NCI-H446 (cell line): ENCODE data around the gene GJA10.

ENCODE experiments used
- DNase-seq, 2 experiments: peaks; one replicate each; lab custom pipeline; 2025; lab: John Stamatoyannopoulos, UW

GJA10 gene

DNA sequence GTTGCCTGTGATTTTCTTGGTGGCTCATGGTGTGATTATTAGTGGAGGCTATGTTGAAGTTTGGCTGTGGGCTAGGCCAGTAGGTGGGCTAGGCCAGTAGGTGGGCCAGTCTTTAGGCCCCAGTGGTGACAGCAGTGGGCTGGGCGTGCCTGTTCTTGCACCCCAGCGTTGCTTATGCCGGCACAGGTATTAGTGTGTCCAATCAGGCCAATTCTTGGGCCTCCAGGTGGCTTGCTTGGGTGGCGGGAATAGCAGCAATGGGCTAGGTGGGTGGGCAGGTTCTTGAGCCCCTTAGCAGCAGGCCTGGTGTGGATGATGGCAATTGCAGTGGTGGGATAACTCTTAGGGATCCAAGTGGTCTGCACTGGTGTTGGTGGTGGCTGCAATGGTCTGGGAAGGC, 22.9 kb downstream of the GJA10 start:
- DNase-seq = no peak

DNA sequence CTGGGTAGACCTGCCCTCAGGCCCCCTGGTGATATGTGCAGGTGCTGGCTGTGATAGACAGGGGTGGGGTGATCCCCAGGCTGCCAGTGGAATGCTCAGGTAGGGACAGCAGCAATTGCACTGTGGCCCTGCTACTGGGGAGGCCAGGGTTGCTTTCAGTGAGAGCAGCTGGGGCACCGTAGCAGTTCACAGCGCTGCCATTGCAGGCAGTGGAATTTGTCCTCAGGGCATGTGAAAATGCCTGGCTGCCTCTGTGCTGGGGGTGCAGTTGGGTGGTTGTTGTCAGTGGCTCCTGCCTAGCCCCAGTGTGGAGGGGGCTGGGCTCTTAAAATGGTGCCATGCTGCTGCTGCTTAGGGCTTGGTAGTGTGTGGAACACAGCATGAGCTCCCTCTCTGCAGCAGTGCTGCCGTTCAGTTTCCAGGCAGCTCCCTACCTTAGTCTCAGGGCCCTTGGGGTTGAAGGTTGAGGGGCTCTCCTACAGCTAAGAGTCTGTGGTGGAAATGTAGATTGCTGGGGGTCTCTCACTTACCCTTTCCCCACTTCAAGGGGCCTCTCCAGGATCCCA, 23.6 kb downstream of the GJA10 start:
- DNase-seq = no peak

DNA sequence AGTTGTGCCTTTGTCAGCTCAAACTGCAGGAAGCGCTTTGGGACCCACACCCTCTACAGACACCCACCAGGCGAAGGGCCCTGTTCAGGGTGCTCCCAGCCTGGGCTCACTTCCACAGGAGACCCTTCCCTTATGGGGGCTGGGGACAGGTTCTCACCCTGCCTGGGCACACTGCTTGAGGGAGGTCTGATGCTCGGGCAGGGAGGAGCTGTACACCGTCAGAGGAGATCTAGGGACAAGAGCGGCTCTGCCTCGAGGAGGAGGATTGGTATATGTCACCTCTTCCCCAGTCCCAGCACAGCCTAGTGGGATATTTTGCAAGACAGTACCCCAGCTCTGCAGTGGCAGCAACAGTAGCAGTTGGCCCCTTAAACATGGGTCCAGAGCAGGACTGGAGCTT, 26.9 kb downstream of the GJA10 start:
- DNase-seq = no peak

DNA sequence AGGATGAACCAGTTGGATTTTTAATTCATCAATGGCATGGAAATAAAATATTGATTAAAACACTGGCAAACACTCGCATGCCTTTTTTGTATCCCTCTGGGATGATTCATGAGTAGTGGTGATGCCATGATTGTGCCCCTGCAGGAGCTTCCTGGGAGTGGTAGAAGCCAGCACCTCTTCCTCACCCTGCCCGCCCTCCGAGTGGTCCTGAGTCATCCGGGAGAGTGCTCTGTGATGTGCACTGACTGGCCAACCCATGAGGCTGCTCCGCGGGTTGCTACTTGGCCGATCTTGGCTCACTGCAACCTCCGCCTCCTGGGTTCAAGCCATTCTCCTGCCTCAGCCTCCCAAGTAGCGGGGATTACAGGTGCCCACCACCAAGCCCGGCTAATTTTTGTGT, 27.4 kb downstream of the GJA10 start:
- DNase-seq = no peak

DNA sequence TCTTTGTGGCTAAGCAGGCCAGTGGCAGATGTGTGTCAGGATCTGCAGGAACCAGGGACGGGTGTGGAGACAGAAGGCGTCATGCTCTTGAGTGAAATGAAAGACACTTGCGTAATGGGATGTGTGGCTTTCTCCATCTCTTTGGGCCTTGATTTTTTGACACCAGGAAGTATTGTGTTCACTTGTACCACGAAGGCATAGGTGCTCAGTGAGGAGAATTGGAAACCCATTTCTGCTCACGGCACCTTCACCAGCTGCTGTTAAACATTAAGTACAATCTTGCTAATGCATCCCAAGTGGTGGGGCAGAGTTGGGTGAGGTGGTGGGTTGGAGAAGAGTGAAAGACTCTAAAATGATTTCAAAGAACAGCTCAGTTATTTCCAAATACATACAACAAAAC, 30.0 kb downstream of the GJA10 start:
- no peak for DNase-seq

DNA sequence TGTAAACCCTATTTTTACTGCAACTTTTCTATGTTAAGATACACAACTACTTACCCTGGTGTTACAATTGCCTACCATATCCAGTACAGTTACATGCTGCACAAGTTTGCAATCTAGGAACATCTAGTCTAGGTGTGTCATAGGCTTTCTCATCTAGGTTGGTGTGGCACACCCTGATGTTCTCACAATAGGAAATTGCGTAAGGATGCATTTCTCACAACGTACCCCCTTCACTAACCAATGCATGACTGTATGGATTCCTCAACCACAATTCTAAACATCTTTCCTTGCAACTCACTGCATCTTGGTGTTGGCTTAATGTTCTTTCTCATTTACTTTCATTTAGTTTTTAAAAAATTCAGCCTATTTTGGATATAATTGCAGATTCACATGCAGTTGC, 31.6 kb downstream of the GJA10 start:
- no peak for DNase-seq

DNA sequence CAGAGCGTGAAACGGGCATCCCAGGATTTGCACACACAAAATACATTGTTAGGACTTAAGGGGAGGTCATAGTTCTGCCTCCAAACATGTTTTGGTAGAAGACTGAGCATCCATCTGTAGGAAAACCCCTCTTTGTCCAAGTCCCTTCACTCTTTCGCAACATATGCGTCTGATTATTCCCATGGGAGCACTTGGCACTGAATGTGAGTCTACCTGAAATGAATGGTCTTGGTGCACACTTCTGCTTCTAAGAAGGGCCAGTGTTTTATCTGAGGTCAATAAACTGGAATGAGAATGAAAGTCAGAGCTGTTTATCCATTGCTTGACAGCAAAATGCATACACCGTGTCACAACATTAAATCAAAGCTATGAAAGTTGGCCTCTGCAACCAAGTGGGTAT, 33.0 kb downstream of the GJA10 start:
- DNase-seq = no peak

DNA sequence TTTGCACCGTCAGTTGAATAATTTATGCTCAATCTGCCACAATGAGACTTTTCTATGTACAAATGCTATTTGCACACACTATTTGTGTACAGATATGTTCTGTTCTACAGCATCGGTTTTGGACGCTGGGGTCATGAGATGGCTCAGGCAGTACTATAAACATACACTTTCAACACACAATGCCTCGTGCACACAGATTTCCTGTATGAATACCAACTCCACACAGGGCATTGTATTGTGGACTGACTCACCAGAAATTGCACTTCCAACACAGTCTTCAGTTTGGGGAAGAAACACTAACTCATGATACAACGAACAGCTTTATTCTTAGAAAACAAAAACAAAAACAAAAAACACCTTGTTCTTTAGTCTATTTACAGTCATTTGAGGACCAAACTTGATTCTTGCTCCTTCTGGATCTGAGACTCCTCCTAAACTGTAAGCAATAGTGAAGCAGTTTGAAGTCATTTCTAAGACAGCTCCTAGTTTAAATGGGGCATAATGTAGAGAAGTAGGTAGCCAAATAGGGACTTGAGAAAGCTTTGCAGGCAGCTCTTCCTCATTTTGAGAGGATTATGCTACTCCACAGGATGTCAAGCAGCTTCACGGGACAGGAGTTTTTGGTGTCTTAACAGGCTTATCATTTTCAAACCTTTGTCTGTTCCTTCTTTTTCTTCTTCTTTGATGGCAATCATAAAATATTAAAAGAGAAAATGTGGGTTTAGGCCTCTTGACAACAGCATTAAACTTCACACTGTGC, 33.7 kb downstream of the GJA10 start:
- no peak for DNase-seq

DNA sequence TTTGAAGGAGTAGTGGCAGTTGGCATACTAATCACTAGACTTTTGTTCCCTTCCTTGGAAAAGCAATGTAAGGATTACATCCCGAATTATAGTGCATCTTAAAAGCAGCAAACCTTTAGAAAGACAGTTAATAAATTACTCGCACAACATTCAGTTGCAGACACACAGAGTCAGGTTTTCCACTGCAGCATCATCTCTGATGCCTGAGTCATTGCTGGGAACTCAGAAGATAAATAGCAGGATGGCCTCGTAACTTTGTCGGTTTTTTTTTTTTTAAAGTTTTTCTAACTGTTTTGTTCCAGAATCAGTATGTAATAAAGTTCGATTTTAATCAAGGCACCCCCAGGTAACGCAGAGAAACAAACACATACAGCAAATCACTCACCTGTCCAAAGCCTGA, 34.3 kb downstream of the GJA10 start:
- no peak for DNase-seq

DNA sequence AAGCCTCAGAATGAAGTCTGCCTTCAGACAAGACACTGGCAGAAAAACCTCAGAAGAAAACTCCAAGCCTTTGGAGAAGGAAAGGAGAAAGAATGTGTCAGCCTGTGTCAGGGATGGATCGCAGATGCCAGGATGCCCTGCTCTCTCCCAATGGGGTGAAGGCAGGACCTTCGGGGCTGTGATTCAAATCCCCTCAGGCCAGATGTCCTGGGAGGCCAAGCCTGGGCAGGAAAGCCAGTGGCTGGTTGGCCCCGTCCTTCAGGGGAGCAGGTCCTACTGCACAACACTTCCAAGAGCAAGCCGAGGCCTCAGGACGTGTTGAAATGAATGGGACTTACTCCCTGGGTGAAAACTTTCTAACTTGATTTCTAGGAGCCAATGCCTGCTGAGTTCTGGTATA, 36.5 kb downstream of the GJA10 start:
- no peak for DNase-seq

DNA sequence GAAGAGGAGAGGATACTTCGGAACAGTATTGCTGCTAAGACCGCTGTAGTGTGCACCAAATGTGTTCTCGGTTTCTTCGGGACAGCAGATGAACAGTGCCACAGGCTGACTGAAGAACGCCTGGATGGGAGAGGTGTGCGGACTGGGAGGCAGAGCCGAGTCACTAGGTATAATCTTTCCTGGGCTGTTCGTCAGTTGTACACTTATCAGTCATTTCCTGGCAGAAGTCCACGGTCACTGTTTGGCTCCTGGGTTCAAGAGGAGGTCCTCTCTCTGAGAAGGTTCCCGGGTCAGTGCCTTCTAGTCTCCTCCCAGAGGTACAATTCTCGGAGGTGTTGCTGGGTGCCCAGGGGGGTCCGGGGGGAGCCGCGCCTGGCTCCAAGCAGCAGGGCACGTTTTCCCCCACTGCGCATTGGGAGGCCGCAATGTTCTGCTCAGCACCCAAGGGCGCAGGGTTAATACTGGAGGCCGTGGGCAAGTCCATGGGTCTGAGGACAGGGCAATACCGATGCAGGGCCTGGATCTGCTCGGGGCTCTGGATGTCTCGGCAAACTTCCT, 38.1 kb downstream of the GJA10 start:
- DNase-seq = no peak

DNA sequence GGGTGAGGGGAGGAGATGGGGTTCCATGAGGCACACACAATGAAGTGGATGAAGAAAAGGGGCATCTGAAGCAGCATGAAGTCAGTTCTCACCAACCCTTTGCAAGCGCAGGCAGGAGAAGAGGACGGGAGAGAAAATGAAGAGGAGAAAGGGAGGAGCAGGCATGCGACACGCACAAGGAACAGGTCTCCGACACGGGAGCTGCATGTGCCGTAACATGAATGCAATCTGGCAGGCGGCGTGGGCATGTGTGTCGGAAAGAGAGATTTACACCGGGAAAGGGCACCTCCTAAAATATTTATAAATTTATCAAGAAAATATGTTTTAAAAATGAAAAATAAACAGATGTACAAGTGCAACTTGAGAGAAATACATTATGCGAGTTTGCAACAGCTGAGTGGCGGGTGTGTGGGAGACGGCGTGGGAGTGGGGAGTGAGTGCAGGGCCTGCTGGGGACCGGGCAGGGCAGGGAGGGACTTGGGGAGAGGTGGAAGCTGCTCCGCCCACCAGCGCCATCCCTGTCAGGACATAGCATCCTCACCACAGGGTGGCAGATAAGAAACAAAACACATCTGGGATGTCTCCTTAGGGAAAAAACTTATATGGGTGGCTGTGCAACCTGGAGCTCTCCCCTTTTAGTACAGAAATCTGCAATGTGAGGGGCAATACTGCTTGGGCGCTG, 40.6 kb downstream of the GJA10 start:
- DNase-seq = no peak

DNA sequence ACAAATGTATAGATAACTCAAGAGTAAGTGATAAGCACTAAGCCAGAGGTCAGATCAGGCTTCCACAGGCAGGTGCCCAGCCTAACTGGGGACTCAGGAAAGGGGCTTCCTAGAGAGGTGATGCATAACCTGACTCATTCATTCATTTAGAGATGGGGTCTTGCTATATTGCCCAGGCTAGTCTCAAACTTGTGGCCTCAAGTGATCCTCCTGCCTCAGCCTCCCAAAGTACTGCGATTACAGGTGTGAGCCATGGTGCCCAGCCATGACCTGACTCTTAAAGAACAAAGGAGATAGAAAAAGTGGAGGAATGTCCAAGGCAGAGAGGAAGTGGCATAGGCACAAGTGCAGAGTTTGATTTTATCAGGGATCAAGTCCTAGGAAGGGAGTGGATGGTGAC, 41.9 kb downstream of the GJA10 start:
- no peak for DNase-seq

DNA sequence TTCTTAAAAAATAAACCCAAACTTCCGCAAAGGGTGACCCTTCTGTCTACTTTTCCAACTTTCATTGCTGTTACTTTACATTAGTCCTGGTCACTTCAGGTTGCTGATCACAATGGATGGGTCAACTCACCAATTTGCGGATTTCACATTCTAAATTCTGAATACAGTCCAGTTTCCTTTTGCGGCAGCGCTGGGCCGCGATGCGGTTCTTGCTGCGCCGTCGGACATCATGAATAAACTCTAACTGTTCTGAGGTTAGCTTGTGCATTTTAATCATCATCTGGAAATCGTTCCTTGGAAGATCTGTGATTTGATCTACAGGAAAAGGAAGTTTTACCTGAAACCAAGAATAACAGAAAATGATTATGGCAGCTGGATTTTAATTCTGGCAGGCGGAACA, 43.7 kb downstream of the GJA10 start:
- no peak for DNase-seq

DNA sequence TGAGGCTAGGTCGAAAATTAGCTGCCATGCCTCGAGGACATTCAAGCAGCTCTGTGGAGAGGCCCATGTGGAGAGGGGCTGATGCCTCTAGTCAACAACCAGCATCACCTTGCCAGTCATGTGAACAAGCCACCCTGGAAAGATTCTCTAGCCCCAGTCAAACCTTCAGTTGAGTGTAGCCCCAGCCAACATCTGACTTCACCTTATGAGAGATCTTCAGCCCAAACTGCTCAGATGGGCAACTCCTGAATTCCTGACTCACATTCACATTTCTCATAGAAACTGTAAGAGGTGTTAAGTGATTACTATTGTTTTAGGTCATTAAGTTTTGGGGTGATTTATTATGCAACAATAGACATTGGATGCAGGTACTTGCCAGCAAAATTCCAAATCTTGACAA, 44.9 kb downstream of the GJA10 start:
- no peak for DNase-seq

DNA sequence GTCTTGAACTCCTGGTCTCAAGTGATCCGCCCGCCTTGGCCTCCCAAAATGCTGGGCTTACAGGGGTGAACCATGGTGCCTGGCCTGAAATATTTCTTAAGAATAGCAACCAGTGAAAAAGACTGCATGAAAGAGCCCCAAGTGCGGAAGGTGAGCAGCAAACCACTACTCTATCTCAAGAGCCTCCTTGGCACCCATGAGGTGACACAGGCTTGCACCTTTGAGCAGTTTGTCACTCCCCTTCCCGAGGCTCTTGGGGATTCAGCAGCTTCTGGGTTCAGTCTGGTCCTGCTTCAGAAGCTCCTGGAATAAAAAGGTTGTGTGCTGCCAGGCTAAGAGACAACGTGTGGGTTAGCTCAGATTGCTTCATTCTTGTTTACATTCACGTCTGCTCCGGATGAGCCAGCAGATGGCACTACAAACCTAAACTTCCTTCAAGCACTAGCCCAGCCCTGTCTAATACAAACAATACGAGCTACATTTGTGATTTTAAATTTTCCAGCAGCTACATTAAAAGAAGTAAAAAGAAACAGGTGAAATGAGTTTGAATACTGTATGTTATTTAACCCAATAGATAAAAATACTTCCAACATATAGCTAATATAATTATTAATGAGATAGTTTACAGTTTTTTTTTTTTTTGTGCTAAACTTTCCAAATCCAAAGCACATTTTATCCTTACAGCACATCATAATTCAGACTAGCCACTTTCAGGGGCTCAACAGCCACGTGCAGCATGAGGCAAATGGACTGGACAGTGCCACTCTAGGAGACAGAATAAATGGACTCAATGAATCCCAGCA, 46.2 kb downstream of the GJA10 start:
- DNase-seq = peak; percentile 68 to 76

DNA sequence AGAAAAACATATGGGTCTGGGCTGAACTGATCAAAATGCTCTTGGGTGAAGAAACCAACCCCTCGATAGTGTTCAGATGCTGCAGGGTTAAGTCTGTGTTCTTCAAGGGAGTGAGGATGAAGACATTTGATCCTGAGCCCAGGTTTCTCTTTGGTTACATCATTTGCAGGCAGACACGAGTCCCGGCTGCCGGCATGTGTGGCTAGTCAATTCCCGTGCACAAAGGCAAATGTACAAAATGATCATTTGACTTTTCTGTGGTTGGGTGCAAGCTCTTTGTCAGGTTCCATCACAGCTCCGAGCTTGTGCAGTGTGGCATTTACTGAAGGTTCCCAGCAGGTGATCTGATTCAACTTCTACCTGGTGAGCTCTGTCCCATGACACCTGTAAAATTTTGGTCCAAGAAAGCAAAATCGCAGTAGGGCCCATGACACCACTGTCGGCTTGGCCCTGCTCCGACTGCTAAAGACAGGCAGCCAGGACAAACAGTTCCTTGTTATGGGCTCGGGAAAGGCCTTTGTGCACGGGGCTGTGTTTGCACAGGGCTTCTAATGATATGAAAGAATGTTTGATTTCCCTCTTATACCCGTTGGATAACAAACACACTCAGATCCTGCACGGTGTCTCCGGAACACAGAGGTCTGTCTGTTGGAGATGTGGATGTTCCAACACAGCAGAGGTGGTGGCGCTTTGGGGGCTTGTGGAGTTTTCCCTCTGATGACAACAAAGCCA, 46.9 kb downstream of the GJA10 start:
- DNase-seq = no peak

DNA sequence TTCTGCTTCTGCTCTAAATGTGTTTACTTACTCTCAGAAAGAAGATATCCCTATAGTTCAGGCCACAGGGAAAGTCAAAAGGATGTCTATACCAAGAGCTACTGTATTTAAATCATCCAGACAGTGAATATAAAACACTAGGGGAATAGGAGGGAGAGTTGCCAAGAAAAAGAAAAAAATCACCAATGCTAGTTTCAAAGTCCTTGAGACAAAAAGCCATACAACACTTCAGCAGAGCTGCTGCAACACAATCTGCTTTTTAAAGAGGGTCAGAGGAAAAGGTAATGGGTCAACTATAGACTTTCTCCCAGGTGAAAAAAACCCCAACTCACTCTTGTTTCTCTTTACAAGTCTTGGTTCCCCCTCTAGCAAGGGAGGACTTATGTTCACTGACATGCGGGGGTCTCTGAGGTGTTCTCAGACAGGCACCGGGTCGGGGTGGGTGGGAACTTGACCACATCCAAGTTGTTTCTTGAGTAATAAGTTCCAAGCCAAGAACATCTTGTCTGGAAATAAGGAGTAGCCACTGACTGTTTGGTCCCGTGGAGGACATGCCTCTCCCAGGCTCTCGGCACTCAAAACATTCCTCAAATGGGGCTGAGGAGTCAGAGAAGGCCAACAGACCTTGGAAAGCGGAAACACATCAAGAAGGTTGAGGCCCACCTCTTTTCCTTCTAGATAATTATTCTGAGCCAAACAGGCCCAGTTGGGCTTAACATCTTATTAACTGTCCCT, 47.7 kb downstream of the GJA10 start:
- DNase-seq = no peak

DNA sequence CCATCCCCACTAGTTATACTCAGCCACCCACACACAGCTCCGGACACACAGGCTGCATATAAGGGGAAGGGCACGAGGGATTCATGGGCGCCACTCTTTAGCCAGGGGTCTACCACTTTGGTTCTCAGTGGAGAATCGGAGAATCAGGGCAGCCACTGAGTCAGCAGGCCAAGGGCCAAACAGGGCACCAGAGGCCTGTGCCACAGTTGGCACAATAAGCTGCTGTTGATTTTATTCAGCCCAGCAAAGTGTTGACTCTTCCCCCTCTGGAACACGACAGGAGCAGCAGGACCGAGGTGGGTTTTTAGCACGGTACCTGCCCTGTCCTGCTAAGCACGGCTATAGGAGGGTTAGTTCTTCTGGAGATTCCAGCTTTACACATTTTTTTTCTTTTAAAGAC, 48.3 kb downstream of the GJA10 start:
- DNase-seq = no peak

DNA sequence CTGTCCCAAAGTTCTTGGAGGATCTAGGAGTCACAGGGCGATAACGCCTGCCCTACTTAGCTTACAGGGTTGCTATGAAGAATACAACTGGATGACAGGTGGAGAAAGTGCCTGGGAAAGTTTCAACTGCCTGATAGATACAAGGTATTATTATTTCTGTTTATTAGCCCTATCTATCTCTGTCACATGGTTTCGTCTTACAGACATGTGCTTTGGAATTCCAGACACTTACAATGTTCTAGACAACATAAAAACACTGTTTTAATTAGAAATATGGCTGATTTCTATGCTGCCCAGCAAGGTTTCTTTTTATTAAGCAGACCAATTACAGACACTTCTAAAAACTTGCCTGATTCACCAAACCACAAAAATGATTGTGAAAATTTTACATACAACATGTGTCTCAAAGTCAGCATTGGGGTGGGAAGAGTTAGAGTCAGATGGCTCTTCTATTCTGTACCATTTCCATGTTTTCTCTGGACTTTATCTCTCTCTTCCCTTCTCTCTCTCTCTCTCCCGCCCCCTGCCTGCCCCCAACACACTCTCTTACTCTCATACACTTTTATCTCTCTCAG, 50.0 kb downstream of the GJA10 start:
- DNase-seq = no peak
